ENCODE data around the gene IRX3. TPM values are rescaled to one million over a fixed set of nuclear protein-coding genes. Genes with fewer than 3 reads are reported as not detected.

The IRX3 gene
- total RNA-seq, 2 donors from 2014 or later = 15.6 to 16.4 TPM

GRCh38 chr16:54318941-54319340, 32.4 kb upstream of the IRX3 start:
- no peak for TF ChIP-seq CTCF (conservative IDR thresholded peaks at IDR 0.05)
- Histone ChIP-seq H3K9ac (ENCODE audit: extremely low read depth, low read length, poor library complexity, severe bottlenecking) (no peak overlapping the region), H3K27me3 (ENCODE audit: control insufficient read depth, insufficient read depth, low read length, poor library complexity, severe bottlenecking) (no peaks in the 10 kb centered on the region), H3K27ac (ENCODE audit: low read depth, low read length) (no peak overlapping the region), H3K4me3 (ENCODE audit: low read length) (no peak overlapping the region), H3K9me3 (ENCODE audit: control insufficient read depth, low read length) (no peaks in the 10 kb centered on the region), H3K36me3 (ENCODE audit: control insufficient read depth, insufficient read depth, low read length) (no peaks in the 10 kb centered on the region), H3K4me1 (ENCODE audit: control insufficient read depth, insufficient read depth, low read length) (no peaks in the 10 kb centered on the region)
- peaks cover 55% of the 10 kb centered on the region for H3K27me3 Mint-ChIP-seq (ENCODE audit: insufficient read depth)
- no peak for DNase-seq
- no peak overlapping the region for H3K27ac Mint-ChIP-seq
- WGBS, 2 experiments (ENCODE audit: insufficient coverage in 1 of 2, insufficient read length in 1 of 2) = 84 to 100% methylated on average over 1 of the region's 1 CpG
- no peaks in the 10 kb centered on the region for H3K36me3 Mint-ChIP-seq (ENCODE audit: low read depth)
- H3K4me1 Mint-ChIP-seq = peaks cover 23% of the 10 kb centered on the region
- H3K4me3 Mint-ChIP-seq = no peak overlapping the region
- H3K9me3 Mint-ChIP-seq = peaks cover 3% of the 10 kb centered on the region

GRCh38 chr16:54317101-54317611, 30.6 kb upstream of the IRX3 start:
- no peaks in the 10 kb centered on the region for H3K4me1 ChIP-seq (ENCODE audit: control insufficient read depth, insufficient read depth, low read length)
- no peak overlapping the region for H3K27ac ChIP-seq (ENCODE audit: low read depth, low read length)
- H3K4me3 ChIP-seq (ENCODE audit: low read length) = no peak overlapping the region
- Mint-ChIP-seq H3K4me3 (no peak overlapping the region), H3K27ac (no peak overlapping the region), H3K36me3 (ENCODE audit: low read depth) (no peaks in the 10 kb centered on the region), H3K4me1 (peaks cover 17% of the 10 kb centered on the region), H3K27me3 (ENCODE audit: insufficient read depth) (peaks cover 47% of the 10 kb centered on the region), H3K9me3 (peaks cover 8% of the 10 kb centered on the region)
- whole genome bisulfite sequencing, 2 experiments (ENCODE audit: insufficient coverage in 1 of 2, insufficient read length in 1 of 2) = 95 to 98% methylated on average over 10 to 15 of the region's 15 CpGs
- TF ChIP-seq CTCF (conservative IDR thresholded peaks at IDR 0.05) = no peak
- no peak for DNase-seq
- no peaks in the 10 kb centered on the region for H3K36me3 ChIP-seq (ENCODE audit: control insufficient read depth, insufficient read depth, low read length)
- no peaks in the 10 kb centered on the region for H3K27me3 ChIP-seq (ENCODE audit: control insufficient read depth, insufficient read depth, low read length, poor library complexity, severe bottlenecking)
- no peaks in the 10 kb centered on the region for H3K9me3 ChIP-seq (ENCODE audit: control insufficient read depth, low read length)
- H3K9ac ChIP-seq (ENCODE audit: extremely low read depth, low read length, poor library complexity, severe bottlenecking) = no peak overlapping the region

GRCh38 chr16:54316095-54316889, 29.7 kb upstream of the IRX3 start:
- Histone ChIP-seq H3K4me3 (ENCODE audit: low read length) (no peak overlapping the region), H3K9ac (ENCODE audit: extremely low read depth, low read length, poor library complexity, severe bottlenecking) (no peak overlapping the region), H3K27me3 (ENCODE audit: control insufficient read depth, insufficient read depth, low read length, poor library complexity, severe bottlenecking) (no peaks in the 10 kb centered on the region), H3K4me1 (ENCODE audit: control insufficient read depth, insufficient read depth, low read length) (no peaks in the 10 kb centered on the region), H3K9me3 (ENCODE audit: control insufficient read depth, low read length) (no peaks in the 10 kb centered on the region), H3K36me3 (ENCODE audit: control insufficient read depth, insufficient read depth, low read length) (no peaks in the 10 kb centered on the region), H3K27ac (ENCODE audit: low read depth, low read length) (no peak overlapping the region)
- Mint-ChIP-seq H3K9me3 (peaks cover 12% of the 10 kb centered on the region), H3K27ac (no peak overlapping the region), H3K4me1 (peaks cover 11% of the 10 kb centered on the region), H3K4me3 (no peak overlapping the region), H3K27me3 (ENCODE audit: insufficient read depth) (peaks cover 45% of the 10 kb centered on the region), H3K36me3 (ENCODE audit: low read depth) (no peaks in the 10 kb centered on the region)
- no peak for TF ChIP-seq CTCF (conservative IDR thresholded peaks at IDR 0.05)
- no peak for DNase-seq
- WGBS, 2 experiments (ENCODE audit: insufficient coverage in 1 of 2, insufficient read length in 1 of 2) = 88 to 98% methylated on average over 6 to 7 of the region's 8 CpGs
